CD4-positive, CD25-positive, alpha-beta regulatory T cell (primary cell): ENCODE data around the gene C12orf43. TPM values are rescaled to one million over a fixed set of nuclear protein-coding genes. Genes with fewer than 3 reads are reported as not detected.
"Not testable (repeated sequence)": the region's sequence is repeated elsewhere in the genome, so short reads cannot be mapped to it uniquely, and the experiment has no call there.

ENCODE experiments used
- ATAC-seq, 2 donors: fragments of 150-1000 bp; cut with Tn5 transposase; one replicate each; pipeline ENCODE4 v1.10.0; 2021; ENCODE audit warnings: low read depth in 2 of 2, moderate number of reproducible peaks in 2 of 2, moderate library complexity in 1 of 2
- DNase-seq, 3 donors: peaks; one replicate each; pipeline versions ENCODE4 v3.0.0 to v3.0.0-alpha.2; 2012 to 2022; ENCODE audit warnings: mixed read lengths in 1 of 3
- H3K27ac ChIP-seq: one replicate; pipeline ENCODE4 v1.7.0; 2013; ENCODE audit warnings: mild to moderate bottlenecking, low read length; ENCODE audit not compliant: insufficient read depth, poor library complexity, severe bottlenecking
- H3K27me3 ChIP-seq: one replicate; pipeline ENCODE4 v1.7.0; 2013; ENCODE audit warnings: low read length; ENCODE audit not compliant: control insufficient read depth, insufficient read depth
- H3K36me3 ChIP-seq: one replicate; pipeline ENCODE4 v1.7.0; 2013; ENCODE audit warnings: mild to moderate bottlenecking, low read length, moderate library complexity; ENCODE audit not compliant: control insufficient read depth, insufficient read depth
- H3K4me1 ChIP-seq: 2 replicates; pipeline ENCODE4 v1.7.0; 2013; ENCODE audit warnings: mild to moderate bottlenecking, low read length; ENCODE audit not compliant: insufficient read depth, control insufficient read depth, poor library complexity, severe bottlenecking
- H3K4me3 ChIP-seq: one replicate; pipeline ENCODE4 v1.7.0; 2013; ENCODE audit warnings: low read depth, mild to moderate bottlenecking, low read length, moderate library complexity
- H3K9me3 ChIP-seq, 2 experiments: 1 replicate in 1 of 2; 2 replicates in 1 of 2; pipeline ENCODE4 v1.7.0; 2013; ENCODE audit warnings: low read length in 2 of 2, mild to moderate bottlenecking in 1 of 2, moderate library complexity in 1 of 2; ENCODE audit not compliant: control insufficient read depth in 2 of 2
- H3K27ac Mint-ChIP-seq, 3 donors: one replicate each; pipeline ENCODE4 v1.8.0; 2020 to 2022; ENCODE audit warnings: mild to moderate bottlenecking in 3 of 3, mixed read lengths in 3 of 3, moderate library complexity in 2 of 3
- H3K27me3 Mint-ChIP-seq: one replicate; pipeline ENCODE4 v1.8.0; 2022; ENCODE audit warnings: mild to moderate bottlenecking, mixed read lengths
- H3K36me3 Mint-ChIP-seq: one replicate; pipeline ENCODE4 v1.8.0; 2020; ENCODE audit warnings: mixed read lengths
- H3K4me1 Mint-ChIP-seq, 4 donors: one replicate each; pipeline ENCODE4 v1.8.0; 2020 to 2022; ENCODE audit warnings: mixed read lengths in 4 of 4, mild to moderate bottlenecking in 1 of 4
- H3K4me3 Mint-ChIP-seq, 4 donors: one replicate each; pipeline ENCODE4 v1.8.0; 2020 to 2022; ENCODE audit warnings: mild to moderate bottlenecking in 4 of 4, mixed read lengths in 4 of 4, moderate library complexity in 3 of 4
- H3K9me3 Mint-ChIP-seq, 7 donors: one replicate each; pipeline ENCODE4 v1.8.0; 2020 to 2022; ENCODE audit warnings: mixed read lengths in 7 of 7, mild to moderate bottlenecking in 3 of 7, moderate library complexity in 2 of 7
- polyA plus RNA-seq, 4 donors: library from polyadenylated mRNA; unstranded; fragments of 300-500 nt; fragmentation: Illumina TruSeq; gene quantifications; one replicate each; pipeline ENCODE4 v1.2.3, GENCODE V29; 2021
- total RNA-seq: library from RNA; stranded (reverse); gene quantifications from one replicate; pipeline ENCODE4 v1.2.3, GENCODE V29; 2022

The C12orf43 gene
- total and polyA plus RNA-seq, 5 donors from 2014 or later, result 12.1 to 16.1 (median 15.0) TPM

GRCh38 chr12:121059031-121059898, 43.0 kb upstream of the C12orf43 start:
- Histone ChIP-seq H3K27ac (no peak overlapping the region), H3K36me3 (no peaks in the 10 kb centered on the region), H3K9me3 (no peaks in the 10 kb centered on the region), H3K27me3 (no peaks in the 10 kb centered on the region), H3K4me3 (no peak overlapping the region), H3K4me1 (peaks cover 6% of the 10 kb centered on the region)
- no peaks in the 10 kb centered on the region for H3K36me3 Mint-ChIP-seq
- H3K27ac Mint-ChIP-seq, result peak overlapping the region; percentile 93 to 98 (median 95)
- DNase-seq, result no peak
- no peak for ATAC-seq
- peaks cover 0 to 1% (median 0%) of the 10 kb centered on the region in 7 donors for H3K9me3 Mint-ChIP-seq
- peaks cover 5 to 17% (median 13%) of the 10 kb centered on the region in 4 donors for H3K4me1 Mint-ChIP-seq
- H3K27me3 Mint-ChIP-seq, result peaks cover 11% of the 10 kb centered on the region
- peak overlapping the region in 3 of 4 donors; percentile 78 to 94 (median 91) for H3K4me3 Mint-ChIP-seq

GRCh38 chr12:121057794-121058193, 41.5 kb upstream of the C12orf43 start:
- no peak overlapping the region for H3K4me3 ChIP-seq
- no peak overlapping the region for H3K27ac ChIP-seq
- no peak for DNase-seq
- no peak overlapping the region for H3K4me3 Mint-ChIP-seq
- H3K36me3 Mint-ChIP-seq, result no peaks in the 10 kb centered on the region
- H3K27ac Mint-ChIP-seq, result peak overlapping the region in 2 of 3 donors; percentile 29 to 59
- H3K9me3 Mint-ChIP-seq, result peaks cover 0 to 1% (median 0%) of the 10 kb centered on the region in 7 donors
- no peak for ATAC-seq
- H3K36me3 ChIP-seq, result no peaks in the 10 kb centered on the region
- H3K4me1 Mint-ChIP-seq, result peaks cover 5 to 17% (median 13%) of the 10 kb centered on the region in 4 donors
- no peaks in the 10 kb centered on the region for H3K27me3 ChIP-seq
- peaks cover 11% of the 10 kb centered on the region for H3K27me3 Mint-ChIP-seq
- H3K4me1 ChIP-seq, result peaks cover 6% of the 10 kb centered on the region
- no peaks in the 10 kb centered on the region for H3K9me3 ChIP-seq

DNA sequence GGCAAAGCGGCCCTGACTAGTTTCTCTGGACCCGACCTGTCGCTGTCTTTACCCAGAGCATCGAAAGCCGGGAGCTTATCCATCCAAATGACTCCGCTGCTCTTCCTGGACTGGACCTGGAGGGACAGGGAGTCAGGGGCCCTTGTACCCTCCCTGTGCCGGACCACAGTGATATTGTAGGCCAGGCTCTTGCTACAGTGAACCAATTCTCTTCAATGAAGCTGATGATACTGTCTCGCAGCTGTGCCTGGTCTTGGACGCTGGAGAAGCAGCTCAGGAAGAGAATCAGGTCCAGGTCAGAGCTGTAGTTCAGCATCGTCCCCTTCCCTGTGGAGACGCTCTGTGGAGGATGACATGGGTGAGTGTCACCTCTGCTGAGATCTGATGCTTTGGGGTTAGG, 37.4 kb upstream of the C12orf43 start:
- Histone ChIP-seq H3K4me3 (no peak overlapping the region), H3K27ac (no peak overlapping the region), H3K36me3 (no peaks in the 10 kb centered on the region), H3K4me1 (no peaks in the 10 kb centered on the region), H3K27me3 (peaks cover 2% of the 10 kb centered on the region), H3K9me3 (no peaks in the 10 kb centered on the region)
- peaks cover 0 to 5% (median 3%) of the 10 kb centered on the region in 4 donors for H3K4me1 Mint-ChIP-seq
- no peak overlapping the region for H3K27ac Mint-ChIP-seq
- DNase-seq (no peak), ATAC-seq (no peak)
- H3K4me3 Mint-ChIP-seq, result no peak overlapping the region
- H3K9me3 Mint-ChIP-seq, result peaks cover 0 to 1% (median 0%) of the 10 kb centered on the region in 7 donors
- peaks cover 9% of the 10 kb centered on the region for H3K27me3 Mint-ChIP-seq
- H3K36me3 Mint-ChIP-seq, result no peaks in the 10 kb centered on the region

- Mint-ChIP-seq H3K4me1 (peaks cover 0 to 7% (median 5%) of the 10 kb centered on the region in 4 donors), H3K36me3 (no peaks in the 10 kb centered on the region), H3K27ac (no peak overlapping the region), H3K9me3 (no peaks in the 10 kb centered on the region), H3K4me3 (no peak overlapping the region), H3K27me3 (peaks cover 5% of the 10 kb centered on the region)
- ATAC-seq, result no peak
- DNase-seq, result no peak
- no peak overlapping the region for H3K27ac ChIP-seq
- H3K27me3 ChIP-seq, result peaks cover 2% of the 10 kb centered on the region
- H3K4me3 ChIP-seq, result no peak overlapping the region
- H3K4me1 ChIP-seq, result no peaks in the 10 kb centered on the region
- no peaks in the 10 kb centered on the region for H3K36me3 ChIP-seq
- no peaks in the 10 kb centered on the region for H3K9me3 ChIP-seq
Observed at GRCh38 chr12:121050725-121051124, 34.4 kb upstream of the C12orf43 start.

DNA sequence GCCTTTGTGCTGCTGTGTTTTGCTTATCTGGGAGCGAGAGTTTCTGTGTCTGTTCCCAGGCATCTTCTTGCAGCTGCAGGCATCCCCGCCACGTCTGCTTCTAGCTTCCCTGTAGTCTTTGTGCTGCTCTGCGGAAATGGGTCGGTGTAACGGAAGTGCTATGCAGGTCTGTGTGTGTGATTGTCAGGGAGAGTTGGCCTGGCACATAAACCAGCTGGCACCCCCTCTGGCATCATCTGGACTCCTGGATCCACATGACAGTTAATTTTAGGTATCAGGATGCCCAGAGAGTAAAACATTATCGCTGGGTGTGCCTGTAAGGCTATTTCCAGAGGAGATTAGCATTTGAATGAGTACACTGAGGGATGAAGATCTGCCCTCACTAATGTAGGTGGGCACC, 32.2 kb upstream of the C12orf43 start:
- Histone ChIP-seq H3K4me3 (no peak overlapping the region), H3K4me1 (no peaks in the 10 kb centered on the region), H3K27ac (no peak overlapping the region), H3K27me3 (peaks cover 4% of the 10 kb centered on the region), H3K36me3 (no peaks in the 10 kb centered on the region), H3K9me3 (no peaks in the 10 kb centered on the region)
- H3K27me3 Mint-ChIP-seq, result peaks cover 18% of the 10 kb centered on the region
- no peaks in the 10 kb centered on the region for H3K36me3 Mint-ChIP-seq
- H3K9me3 Mint-ChIP-seq, result peaks cover 0 to 1% (median 0%) of the 10 kb centered on the region in 7 donors
- ATAC-seq, result no peak
- peak overlapping the region in 1 of 3 donors; percentile 97 for H3K27ac Mint-ChIP-seq
- H3K4me1 Mint-ChIP-seq, result peaks cover 0 to 10% (median 5%) of the 10 kb centered on the region in 4 donors
- DNase-seq, result peak in 1 of 3 donors; percentile 18
- peak overlapping the region in 3 of 4 donors; percentile 77 to 82 (median 79) for H3K4me3 Mint-ChIP-seq

- H3K4me1 Mint-ChIP-seq, H3K4me3 ChIP-seq, H3K36me3 ChIP-seq, H3K27ac Mint-ChIP-seq, H3K36me3 Mint-ChIP-seq, H3K4me3 Mint-ChIP-seq, ATAC-seq, H3K4me1 ChIP-seq, H3K9me3 Mint-ChIP-seq, H3K27me3 ChIP-seq, H3K27ac ChIP-seq, DNase-seq, H3K9me3 ChIP-seq: not testable (repeated sequence)
- H3K27me3 Mint-ChIP-seq, result peaks cover 28% of the 10 kb centered on the region
Observed at GRCh38 chr12:121047400-121047799, 31.1 kb upstream of the C12orf43 start.

DNA sequence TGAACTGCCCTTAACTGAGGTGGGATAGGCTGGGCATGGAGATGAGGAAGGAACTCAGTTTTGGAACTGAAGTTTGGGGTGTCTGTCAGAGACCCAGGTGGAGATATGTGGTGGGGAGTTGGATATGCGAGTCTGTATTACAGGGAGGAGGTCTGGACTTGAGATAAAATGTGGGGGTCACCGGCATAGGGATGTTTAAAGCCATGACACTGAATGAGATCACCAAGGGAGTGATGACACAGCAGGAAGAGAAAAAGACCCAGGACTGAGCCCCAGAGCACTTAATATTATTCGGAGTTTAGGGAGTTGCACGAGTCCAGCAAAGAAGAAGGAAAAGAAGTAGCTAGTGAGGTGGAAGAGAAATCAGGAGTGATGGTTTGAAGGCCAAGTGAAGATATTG, 26.8 kb upstream of the C12orf43 start:
- Mint-ChIP-seq H3K9me3 (peaks cover 0 to 3% (median 0%) of the 10 kb centered on the region in 7 donors), H3K27me3 (peaks cover 29% of the 10 kb centered on the region), H3K27ac (no peak overlapping the region), H3K36me3 (no peaks in the 10 kb centered on the region), H3K4me3 (peak overlapping the region in 2 of 4 donors; percentile 71 to 78), H3K4me1 (peaks cover 5 to 24% (median 15%) of the 10 kb centered on the region in 4 donors)
- H3K4me1 ChIP-seq, result peaks cover 10% of the 10 kb centered on the region
- H3K27ac ChIP-seq, result no peak overlapping the region
- ATAC-seq, result no peak
- H3K27me3 ChIP-seq, result peaks cover 2% of the 10 kb centered on the region
- H3K9me3 ChIP-seq, result no peaks in the 10 kb centered on the region
- H3K36me3 ChIP-seq, result no peaks in the 10 kb centered on the region
- H3K4me3 ChIP-seq, result no peak overlapping the region
- DNase-seq, result no peak
